ENCODE measurements around the gene ICAM3.

Gene ICAM3

DNA sequence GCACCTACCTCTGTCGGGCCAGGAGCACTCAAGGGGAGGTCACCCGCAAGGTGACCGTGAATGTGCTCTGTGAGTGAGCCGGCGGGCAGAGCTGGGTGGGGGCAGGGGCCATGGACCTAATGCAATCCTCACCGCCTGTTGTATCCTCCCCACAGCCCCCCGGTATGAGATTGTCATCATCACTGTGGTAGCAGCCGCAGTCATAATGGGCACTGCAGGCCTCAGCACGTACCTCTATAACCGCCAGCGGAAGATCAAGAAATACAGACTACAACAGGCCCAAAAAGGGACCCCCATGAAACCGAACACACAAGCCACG lies 54.5 kb downstream of the ICAM3 start:
- Histone ChIP-seq H3K9me3 (ENCODE audit: control insufficient read depth, insufficient read depth, low read length) (no peaks in the 10 kb centered on the region), H3K4me1 (ENCODE audit: control insufficient read depth, insufficient read depth, low read length) (peaks cover 2% of the 10 kb centered on the region), H3K4me3 (ENCODE audit: low read depth, low read length) (no peak overlapping the region), H3K9ac (ENCODE audit: low read depth, low read length) (no peak overlapping the region), H3K27me3 (ENCODE audit: control insufficient read depth, insufficient read depth, low read length) (peaks cover 40% of the 10 kb centered on the region), H3K36me3 (ENCODE audit: control insufficient read depth, insufficient read depth, low read length) (no peaks in the 10 kb centered on the region)

DNA sequence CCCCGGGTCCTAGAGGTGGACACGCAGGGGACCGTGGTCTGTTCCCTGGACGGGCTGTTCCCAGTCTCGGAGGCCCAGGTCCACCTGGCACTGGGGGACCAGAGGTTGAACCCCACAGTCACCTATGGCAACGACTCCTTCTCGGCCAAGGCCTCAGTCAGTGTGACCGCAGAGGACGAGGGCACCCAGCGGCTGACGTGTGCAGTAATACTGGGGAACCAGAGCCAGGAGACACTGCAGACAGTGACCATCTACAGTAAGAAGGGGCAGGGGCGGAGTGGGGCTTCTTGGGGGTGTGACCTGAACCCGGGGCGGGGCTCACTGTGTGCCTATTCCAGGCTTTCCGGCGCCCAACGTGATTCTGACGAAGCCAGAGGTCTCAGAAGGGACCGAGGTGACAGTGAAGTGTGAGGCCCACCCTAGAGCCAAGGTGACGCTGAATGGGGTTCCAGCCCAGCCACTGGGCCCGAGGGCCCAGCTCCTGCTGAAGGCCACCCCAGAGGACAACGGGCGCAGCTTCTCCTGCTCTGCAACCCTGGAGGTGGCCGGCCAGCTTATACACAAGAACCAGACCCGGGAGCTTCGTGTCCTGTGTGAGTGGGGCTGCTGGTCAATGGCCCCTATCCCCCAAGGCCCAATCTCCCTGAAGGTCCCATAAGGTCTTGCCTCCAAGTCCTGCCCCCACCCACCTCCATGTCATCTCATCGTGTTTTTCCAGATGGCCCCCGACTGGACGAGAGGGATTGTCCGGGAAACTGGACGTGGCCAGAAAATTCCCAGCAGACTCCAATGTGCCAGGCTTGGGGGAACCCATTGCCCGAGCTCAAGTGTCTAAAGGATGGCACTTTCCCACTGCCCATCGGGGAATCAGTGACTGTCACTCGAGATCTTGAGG lies 55.1 kb downstream of the ICAM3 start:
- no peaks in the 10 kb centered on the region for H3K9me3 ChIP-seq (ENCODE audit: control insufficient read depth, insufficient read depth, low read length)
- H3K36me3 ChIP-seq (ENCODE audit: control insufficient read depth, insufficient read depth, low read length), result no peaks in the 10 kb centered on the region
- H3K9ac ChIP-seq (ENCODE audit: low read depth, low read length), result no peak overlapping the region
- no peak overlapping the region for H3K4me3 ChIP-seq (ENCODE audit: low read depth, low read length)
- H3K27me3 ChIP-seq (ENCODE audit: control insufficient read depth, insufficient read depth, low read length), result peaks cover 36% of the 10 kb centered on the region
- peaks cover 2% of the 10 kb centered on the region for H3K4me1 ChIP-seq (ENCODE audit: control insufficient read depth, insufficient read depth, low read length)

Measured in iPS-15b (cell line).